D721Med (cell line): ENCODE measurements around the gene HOXA6.

Source experiments
- DNase-seq: peaks from one replicate; pipeline ENCODE4 v3.0.0; 2011; ENCODE audit warnings: low spot score; ENCODE audit not compliant: insufficient read length
- FAIRE-seq: peaks from 2 replicates; lab custom pipeline; 2011; peaks lifted over from hg19 to GRCh38; lab: Jason Lieb, UNC
- CTCF ChIP-seq: IDR thresholded peaks from 2 replicates; pipeline ENCODE4 v1.5.1; 2012; ENCODE audit warnings: mild to moderate bottlenecking, control low read depth; ENCODE audit not compliant: insufficient read depth; ENCODE audit errors: missing control alignments

The HOXA6 gene

DNA sequence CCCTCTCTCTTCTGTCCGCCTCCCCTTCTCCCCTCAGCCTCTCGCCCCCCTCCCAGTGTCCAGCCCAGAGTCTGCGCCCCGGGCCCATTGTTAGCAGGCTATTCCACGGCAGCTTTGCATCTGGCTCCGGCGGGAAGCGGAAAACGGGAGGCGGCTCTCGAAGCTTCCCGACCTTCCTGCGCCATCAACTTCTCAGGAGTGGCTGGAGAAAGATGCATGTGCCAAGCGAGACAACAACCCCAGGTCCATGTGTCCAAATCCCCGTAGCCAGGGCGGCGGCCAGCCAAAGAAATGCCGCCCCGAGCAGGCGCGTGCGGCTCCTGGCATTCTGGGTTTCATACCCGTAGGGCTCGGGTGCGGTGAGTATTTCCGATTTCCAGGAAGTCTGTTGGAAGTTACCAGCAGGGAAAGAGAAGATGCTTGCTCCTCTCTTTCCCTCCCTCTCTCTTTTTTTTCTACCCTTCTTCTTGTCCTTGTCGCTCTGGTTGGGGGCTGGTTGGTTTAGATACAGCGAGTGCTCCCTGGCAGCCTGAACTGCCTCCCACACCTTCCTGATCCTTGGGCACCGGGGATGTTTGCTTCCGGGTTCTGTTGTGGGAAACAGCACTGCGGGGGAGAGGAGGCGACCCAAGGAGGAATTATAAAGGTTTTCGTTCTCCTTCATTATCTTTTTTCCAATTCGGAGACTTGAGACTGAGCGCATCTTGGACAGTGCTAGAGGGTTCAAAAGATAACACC is 43.9 kb downstream of the HOXA6 start:
- no peak for DNase-seq
- no peak for TF ChIP-seq CTCF
- no peak for FAIRE-seq

GRCh38 chr7:27102581-27103442 is 44.8 kb downstream of the HOXA6 start, which contains the start of gene HOXA2:
TSS of gene HOXA2 (minus strand) at chr7:27102683. CDS start at chr7:27102500, 183 bp downstream.
- no peak for TF ChIP-seq CTCF
- no peak for FAIRE-seq
- no peak for DNase-seq

- no peak for FAIRE-seq
- no peak for DNase-seq
- TF ChIP-seq CTCF = no peak
Measured at GRCh38 chr7:27101957-27102580, 45.5 kb downstream of the HOXA6 start.

GRCh38 chr7:27101171-27101956 is 46.2 kb downstream of the HOXA6 start:
- no peak for DNase-seq
- TF ChIP-seq CTCF = no peak
- no peak for FAIRE-seq

DNA sequence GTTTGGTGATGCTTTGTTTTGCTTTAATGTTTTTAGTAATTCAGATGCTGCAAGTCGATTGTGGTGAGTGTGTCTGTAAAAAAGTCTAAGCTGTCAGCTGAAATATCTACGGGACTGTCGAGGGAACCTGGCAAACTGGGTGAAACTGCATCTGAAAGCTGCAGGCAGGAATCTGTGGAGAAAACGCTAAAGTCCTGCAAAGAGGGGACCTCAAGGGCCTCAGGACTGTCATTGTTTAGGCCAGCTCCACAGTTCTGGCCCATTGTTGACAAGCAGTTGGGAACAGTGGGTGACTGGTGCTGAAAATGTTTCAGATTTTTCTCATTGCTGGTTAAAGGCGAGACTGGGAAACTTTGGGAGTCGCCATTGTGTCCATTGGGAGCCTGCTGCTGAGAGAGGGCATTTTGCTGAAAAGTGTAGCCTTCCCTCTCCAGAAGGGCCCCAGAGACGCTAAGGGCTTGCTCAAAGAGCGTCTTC is 46.8 kb downstream of the HOXA6 start:
- no peak for DNase-seq
- FAIRE-seq = no peak
- no peak for TF ChIP-seq CTCF
